HG03439 (cell line): ENCODE results near the gene IFIT5.
"Not testable (repeated sequence)": the region's sequence is repeated elsewhere in the genome, so short reads cannot be mapped to it uniquely, and the experiment has no call there.

ENCODE experiments used
- ATAC-seq: cut with Tn5 transposase; IDR thresholded peaks from one replicate; pipeline ENCODE4 v1.9.1; 2021; ENCODE audit warnings: mild to moderate bottlenecking, moderate library complexity; ENCODE audit not compliant: unreplicated experiment

The IFIT5 gene

DNA sequence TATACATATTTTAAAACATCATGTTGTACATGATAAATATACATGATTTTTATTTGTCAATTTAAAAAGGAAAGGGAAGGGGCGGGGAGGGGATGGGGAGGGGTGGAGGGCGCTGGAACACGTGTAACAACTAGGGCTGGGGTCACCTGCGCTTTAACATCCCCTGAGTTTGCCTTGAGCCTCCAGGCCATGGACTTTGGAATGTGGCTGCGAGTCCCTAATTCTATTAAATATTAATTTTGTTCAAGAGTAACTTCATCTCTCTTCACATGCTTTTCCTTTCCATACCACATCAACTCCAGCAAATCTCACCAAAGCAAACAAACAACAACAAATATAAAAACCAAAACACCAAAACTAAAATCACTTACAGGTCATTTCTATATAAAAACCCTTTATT, 10.6 kb downstream of the IFIT5 start:
- no peak for ATAC-seq

DNA sequence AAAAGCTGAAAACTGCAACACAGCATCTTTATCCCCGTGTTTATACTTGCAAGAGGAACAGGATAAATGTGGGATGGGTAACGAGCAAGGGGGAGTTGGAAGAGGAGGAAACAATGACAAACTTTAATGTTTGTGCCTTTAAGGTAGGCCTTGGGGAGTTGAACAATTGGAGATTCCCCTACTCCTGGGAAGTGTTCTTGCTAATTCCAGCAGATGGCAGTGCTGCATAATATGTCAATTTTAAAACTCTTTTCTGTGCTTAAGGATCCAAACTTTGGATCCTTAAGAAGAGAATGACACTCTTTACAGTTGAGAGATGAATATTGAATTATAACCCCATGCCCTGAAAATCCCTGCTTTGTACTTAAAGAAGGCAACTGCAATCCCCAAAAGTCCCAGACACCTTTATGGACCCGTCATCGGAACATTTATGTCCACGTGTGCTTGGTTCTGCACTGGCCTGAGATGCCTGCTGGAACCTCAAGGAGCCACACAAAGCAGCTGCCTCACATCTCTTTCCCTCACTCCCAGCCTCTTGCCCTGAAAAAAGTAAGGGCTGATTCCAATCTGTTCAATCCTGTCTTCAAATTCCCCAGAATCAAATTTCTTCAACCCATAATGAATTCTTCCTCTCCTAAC, 12.0 kb downstream of the IFIT5 start:
- no peak for ATAC-seq

DNA sequence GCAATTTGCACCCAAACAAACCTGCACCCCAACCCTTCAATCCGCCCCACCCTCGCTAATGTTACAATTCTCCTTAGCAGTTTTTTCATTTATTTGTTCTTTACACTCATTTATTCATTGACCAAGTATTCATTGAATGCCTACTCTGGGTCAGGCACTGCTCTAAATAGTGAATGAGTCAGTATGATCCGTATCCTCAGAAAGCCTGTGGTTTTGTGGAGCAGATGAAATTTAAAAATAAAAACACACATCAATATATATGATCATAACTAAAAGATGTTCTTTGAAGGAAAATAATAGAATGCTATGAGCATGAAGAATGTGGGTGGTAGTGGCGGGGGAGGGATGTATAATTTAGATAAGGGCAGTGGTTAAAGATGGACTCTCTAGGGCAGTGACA, 13.3 kb downstream of the IFIT5 start:
- no peak for ATAC-seq

DNA sequence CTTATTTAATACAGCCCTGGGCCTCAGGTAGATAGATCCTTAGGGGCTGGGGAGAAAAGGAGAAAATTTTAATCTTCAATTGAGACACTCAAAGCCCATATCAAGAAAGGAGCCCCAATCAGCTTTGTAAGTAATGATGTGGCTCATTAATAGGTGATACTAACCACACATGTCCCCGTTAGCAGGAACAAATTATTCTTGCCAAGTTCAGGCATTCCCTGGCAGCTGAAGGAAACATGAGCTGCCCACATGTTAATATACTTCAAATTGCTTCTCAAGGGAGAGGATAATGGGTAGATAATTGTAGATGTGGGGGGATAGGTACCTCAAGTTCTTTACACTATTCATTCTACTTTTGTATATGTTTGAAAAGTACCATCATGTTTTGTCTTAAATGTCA, 14.5 kb downstream of the IFIT5 start:
- ATAC-seq = no peak

DNA sequence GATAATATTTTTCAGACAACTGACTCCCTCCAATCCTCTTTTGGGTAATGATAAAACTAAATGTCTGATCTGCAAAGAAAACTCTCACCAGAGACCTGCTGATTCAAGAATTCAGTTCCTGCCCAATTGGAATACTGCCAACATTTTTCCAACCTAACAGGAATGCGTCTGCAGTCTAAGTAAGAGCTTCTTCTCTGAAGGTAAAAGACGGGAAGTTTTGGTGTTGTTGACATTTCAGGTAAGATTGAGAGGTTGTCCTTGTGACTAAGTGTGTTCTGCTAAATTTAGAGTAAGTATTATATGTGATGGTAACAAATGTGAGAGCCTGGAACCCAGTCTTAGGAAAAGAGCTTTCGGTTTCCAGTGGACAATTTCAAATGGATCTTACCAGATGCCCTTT, 17.6 kb downstream of the IFIT5 start:
- no peak for ATAC-seq

DNA sequence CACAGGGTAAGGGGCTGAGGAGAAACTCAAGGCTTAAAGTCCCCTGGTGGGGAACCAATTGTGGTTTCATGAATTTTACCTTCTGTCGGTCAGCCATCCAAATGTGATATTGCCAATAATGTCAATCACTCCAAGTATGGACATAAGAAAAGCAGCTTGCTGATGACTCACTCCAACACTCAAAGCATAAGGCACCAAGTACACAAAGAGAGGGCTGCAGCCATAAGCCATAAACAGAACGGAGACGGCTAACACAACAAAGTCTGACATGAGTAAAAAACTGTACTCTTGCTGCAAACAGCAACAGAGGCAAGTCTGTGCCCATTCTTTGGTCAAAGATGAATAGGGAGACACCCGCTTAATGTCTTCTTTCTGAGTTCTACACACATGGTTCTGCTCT, 24.2 kb downstream of the IFIT5 start:
- ATAC-seq = no peak

DNA sequence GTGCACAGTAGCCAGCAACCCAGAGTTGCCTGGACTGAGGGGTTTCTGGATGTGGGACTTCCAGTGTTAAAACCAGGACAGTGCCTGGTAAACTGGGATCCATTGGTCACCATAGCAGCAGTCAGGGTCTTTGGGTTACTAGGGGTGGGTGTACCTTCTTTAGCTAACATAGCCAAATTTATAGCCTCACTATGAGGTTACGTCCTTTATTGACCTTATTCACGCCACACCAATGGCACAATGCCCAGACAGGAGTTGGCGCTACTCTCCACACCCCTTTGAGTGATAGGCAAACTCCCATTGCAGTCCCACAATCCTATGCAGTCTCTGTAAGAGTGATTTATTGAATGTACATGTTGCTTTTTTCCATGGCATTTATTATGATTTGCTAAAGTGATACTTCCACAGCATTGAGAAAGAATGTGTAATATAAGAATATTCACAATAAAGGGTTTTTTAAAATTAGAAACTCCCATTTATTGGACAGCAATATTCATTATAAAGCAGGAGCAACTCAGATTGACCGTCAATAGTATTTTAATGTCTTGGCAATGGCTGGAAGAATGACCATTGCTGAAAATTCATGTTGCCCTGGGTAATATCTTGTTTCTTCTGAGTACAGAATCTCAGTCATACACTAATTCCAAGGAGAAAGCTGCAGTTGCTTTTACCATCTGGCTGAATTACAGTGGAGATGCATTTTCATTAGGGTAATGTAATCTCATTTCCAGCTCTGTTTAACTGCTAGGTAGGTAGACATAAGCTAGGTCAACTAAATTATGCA, 26.1 kb downstream of the IFIT5 start:
- no peak for ATAC-seq

DNA sequence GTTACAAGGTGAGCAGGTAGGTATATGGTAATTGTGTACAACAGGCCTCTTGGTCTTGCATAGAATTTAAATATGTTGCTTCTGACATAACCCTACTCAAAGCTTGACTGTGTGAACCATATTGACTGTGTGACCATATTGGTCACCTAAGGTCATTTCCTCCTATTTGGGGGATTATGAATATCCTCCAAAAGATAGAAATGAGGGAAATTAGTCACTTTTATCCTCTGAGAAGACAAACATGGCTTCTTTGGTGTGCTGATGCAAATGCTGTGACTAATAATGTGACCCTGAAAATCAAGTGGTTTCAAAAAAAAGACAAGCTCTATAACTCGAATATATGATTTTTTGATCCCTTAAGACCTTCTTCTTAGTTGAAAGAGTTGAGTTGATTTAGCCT, 27.9 kb downstream of the IFIT5 start:
- ATAC-seq = no peak

DNA sequence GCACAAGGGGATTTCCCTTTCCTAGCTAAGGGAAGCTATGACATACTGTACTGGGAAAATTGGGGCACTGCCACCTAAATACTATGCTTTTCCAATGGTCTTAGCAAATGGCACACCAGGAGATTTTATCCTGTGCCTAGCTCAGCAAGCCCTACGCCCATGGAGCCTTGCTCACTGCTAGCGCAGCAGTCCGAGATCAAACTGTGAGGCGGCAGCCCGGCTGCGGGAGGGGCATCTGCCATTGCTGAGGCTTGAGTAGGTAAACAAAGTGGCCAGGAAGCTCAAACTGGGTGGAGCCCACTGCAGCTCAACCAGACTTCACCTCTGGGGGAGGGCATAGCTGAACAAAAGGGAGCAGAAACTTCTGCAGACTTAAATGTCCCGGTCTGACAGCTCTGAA, 30.5 kb downstream of the IFIT5 start:
- not testable (repeated sequence) for ATAC-seq

DNA sequence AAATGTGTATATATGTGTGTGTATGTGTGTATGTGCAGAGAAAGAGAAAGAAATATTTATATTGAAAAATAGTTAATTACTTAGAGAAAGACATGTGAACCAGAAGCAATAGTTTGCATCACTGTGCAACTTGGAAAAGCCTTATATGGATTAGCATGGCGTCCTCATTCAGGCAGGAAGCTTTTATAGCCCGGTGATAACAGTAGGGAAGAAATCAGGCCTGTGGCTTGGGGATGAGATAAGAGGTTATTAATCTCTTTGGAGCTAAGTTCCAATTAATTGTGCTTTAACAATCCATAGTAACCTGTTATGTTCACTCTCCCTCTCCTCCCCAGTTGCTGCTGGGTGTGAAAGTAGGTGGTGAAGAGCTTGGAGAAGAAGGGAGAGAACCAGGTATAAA, 36.5 kb downstream of the IFIT5 start:
- ATAC-seq = no peak

DNA sequence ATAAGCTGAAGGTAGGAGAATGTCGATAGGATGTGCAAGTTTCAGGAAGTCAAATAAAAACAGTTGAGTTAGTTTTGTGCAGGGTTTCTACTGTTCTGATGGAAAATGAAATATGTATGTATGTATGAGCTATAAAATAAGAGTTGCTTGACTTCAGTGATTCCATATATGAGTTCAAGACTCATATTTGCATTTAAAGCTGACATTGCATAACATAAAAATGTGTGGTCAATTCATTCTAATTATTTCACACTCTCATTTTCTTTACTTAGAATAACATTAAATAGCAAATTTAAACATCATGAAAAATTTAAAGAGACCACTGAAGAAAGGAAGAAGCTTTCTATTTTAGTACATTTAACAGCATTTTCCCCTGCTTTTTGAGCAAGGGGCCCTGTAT, 37.8 kb downstream of the IFIT5 start:
- ATAC-seq = no peak

DNA sequence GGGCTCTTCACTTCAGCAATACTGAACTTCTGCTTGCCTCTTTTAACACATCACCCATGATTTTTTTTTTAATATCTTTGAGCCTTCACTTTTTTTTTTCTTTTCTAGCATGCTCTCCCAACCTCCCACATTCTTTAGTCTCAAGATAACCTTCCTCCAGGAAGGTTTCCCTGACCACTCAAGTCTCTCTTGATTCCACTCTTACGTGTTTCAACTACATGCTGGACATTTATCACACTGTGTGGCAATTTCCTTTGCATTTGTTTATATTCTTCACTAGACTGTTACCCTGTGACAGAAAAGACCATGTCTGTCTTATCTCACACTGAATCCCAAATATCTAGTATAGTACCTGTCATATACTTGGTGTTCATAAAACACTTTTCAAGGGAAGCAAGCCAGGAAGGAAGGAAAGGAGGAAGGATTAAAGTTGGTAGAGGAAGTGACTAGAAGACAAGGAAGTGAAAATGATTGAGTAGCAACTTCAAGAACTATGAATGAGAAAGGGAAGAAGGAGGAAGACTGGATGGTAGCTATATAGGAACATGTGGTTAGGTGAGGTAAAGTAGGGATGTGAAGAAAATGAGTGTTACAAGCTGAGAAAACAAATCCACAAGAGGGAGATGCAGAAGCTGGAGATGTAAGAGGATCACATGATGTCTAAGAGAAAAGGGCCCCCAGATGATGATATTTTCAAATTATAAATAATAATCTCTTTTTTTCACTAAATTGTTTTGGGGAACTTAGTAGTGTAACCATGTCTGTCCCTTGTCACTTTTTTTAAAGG, 40.4 kb downstream of the IFIT5 start:
- ATAC-seq = no peak

DNA sequence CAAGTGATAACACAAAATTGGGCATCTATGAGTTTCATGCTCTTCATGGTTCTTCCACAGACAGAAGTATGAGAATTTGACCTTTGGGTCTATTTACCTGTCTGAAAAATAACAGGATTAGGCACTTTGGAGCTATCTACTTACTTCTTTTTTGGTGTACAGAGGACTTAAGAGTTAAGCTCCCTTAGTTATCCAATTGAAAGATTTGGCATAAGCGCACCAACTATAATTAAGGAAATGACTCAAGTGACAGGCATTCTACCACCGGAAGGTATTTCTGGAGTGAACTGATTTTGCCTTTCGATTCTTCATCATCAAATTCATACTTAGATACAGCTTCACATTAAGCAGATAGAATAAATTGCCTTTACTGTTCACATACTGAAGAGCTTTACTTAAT, 43.9 kb downstream of the IFIT5 start:
- no peak for ATAC-seq

DNA sequence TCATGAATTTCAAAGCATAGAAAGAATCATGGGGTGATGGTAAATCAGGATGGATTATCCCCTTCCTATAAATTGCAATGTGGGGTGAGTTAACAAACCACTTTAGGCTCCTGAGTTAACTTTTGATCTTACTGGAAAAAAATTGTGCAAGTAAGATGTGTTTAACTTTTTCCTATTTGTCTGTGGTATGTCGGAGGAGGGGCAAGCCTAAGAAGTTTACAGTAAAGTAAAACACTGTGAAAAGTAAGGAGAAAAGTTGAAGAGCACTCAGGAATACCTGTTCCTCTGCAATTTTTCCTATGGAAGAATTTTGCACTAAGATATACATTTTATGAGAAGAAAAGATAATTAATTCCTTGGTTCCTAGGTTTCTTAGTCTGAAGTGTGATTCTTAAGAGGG, 44.4 kb downstream of the IFIT5 start:
- no peak for ATAC-seq

DNA sequence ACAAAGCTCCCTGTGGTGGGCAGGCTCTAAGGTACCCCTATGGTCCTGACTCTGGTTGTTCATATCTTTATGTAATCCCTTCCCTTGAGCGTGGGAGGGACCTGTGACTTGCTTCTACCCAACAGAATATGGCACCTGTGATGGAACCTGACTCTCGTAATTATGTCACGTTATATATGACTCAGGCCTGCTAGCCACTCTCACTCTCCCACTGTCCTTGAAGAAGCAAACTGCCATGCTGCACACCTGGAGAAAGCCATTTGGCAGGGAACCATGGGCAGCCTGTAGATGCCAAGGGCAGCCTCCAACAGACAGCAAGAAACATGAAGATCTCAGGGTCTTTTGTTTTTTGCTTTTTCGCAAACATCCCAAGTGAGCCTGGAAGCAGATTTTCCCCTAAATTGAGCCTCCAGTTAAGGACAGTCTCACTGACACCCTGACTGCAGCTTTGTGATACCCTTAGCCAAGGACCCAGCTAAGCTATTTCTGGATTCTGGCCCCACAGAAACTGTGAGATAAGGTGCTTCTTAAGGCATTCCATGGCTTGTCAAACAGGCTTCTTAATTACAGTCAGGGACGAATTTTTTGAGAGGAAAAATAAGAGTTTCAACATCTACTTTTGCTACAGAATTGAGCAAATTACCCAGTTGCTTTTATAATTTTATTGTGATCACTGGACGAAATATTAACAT, 49.6 kb downstream of the IFIT5 start:
- no peak for ATAC-seq

DNA sequence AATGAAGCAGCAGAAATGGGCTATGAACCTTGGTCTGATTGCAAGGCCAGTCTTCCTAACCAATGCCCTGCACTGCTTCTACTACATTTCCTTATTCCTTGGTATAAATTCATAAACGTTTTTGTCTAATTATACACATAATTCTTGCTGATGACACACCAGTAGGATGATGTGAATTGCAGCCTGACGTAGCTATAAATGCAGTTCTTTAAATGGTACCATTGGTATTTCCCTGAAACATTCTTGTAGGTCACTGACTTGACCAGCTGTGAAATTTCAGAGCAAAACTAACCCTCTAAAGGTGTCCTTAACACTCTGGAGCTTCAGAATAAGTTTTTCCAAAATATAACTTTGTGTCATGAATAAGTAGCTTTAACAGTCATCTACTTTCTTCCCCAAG, 50.8 kb downstream of the IFIT5 start:
- no peak for ATAC-seq

DNA sequence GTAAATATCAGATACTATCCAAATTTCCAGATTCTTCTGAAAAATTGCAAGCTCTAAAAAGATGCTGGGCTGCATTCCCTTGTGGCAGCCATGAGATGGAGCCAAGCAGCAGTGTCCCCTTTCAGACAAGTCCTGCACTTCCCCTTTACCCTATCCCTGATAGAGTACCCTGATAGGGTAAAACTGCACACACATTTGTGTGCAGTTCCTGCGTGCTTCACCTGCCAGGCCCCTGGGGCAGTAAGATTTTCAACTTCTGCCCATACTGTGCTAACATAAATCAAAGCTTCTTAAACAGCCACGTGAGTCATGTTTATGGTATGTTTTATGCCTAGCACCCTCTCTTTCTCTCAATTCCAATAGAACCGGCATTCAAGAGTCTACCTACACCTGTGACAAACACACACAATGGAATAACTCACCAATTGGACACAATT, 52.2 kb downstream of the IFIT5 start:
- no peak for ATAC-seq

DNA sequence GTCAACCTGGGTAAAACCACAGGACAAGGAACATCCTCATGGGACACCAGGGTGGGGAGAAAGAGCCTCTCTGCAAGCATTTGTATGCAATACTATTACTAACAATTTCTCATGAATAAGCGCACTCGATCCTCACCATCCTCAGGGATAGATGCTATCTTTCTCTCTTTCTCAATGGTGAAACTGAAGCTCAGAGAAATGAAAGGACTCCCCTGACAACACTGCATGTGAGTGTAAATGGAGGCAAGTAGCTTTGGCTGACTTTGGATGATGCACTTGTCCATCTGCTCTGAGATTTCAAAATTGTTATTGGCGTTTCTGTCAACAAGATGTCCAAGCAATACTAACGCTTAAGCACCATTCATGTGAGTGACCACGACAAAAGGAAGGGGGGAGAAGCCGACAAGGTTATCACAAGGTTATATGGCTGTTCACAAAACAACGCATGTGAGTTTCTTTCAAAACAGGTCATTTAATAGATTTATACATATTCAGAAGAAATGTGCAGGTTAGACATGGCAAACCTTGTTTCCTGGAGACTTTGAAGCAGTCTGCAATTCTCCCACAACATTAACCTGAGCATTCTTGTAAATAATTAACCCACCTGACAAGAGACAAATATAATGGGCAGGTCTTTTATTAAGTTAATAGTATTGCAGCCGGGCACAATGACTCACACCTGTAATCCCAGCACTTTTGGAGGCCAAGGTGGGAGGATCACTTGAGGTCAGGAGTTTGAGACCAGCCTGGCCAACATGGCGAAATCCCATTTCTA, 54.0 kb downstream of the IFIT5 start:
- ATAC-seq = no peak

DNA sequence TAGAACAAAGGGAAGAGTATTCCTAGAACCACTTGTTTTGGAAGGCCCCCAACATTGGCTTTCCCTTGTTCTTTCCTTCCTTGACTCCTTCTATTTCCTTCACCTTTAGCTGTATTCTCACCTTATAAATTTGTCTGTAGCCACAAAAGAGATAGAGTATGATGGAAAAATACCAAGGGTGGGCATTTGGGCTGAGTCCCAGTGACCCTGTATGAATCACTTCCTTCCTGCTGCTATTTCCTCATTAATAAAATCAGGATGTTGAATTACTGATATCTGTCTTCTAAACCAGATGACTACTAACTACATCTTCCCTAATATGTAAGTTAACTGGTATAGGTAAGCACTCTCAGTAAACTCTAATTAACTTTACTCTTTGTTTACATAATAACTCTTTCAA, 55.1 kb downstream of the IFIT5 start:
- no peak for ATAC-seq
